ENCODE data around the gene PAN3.

DNA sequence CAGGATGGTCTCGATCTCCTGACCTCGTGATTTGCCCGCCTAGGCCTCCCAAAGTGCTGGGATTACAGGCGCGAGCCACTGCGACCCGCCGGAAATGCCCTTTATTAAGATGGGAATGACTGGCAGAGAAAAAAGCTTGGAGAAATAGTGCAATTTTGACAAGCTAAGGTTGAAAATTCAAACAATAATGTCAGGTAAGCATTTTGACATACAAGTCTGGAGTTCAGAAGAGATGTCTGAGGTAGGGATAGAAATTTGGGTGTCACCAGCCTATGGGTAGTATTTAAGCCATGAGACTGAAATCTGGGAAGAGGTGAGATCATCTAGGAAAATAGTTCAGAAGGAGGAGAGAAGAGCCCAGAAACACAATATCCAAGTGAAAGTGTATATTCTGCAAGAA lies 17.1 kb upstream of the PAN3 start:
- TF ChIP-seq CTCF (IDR thresholded peaks at IDR 0.05) (no peak), POLR2A (IDR thresholded peaks at IDR 0.05) (no peak), POLR2AphosphoS5 (IDR thresholded peaks at IDR 0.05) (no peak)
